22Rv1 (cell line): ENCODE results near the gene OR56A4.

ENCODE experiments used
- ZFX ChIP-seq: fragments of 450-650 bp; IDR thresholded peaks from 2 replicates; pipeline ENCODE4 v1.6.1; 2017; ENCODE audit warnings: antibody characterized with exemption, borderline replicate concordance
- TF ChIP-seq, protein P1 (sequence below): fragments of 450-650 bp; IDR thresholded peaks from 2 replicates; pipeline ENCODE4 v1.5.1; 2017; ENCODE audit warnings: mild to moderate bottlenecking

DNA sequence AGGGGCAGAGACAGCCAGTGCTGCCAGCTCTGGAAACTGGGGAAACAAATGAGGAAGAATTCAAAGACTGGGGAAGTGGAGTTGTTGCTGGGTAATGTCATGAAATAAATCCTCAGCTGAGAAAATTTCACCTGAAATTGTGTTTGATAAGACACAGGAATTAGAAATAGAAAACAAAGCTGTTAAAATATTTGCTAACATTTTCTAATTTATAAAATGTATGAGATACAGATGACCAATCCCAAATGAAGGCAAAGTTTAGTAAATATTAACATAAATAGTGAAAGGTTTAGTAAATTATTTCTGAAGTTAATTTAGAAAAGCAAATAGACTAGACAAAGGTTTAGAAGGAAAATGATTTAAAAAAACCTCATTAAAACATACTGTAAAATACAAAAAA lies 38.4 kb downstream of the OR56A4 start, which contains the start of gene OR56A5:
- TF ChIP-seq, protein P1, sequence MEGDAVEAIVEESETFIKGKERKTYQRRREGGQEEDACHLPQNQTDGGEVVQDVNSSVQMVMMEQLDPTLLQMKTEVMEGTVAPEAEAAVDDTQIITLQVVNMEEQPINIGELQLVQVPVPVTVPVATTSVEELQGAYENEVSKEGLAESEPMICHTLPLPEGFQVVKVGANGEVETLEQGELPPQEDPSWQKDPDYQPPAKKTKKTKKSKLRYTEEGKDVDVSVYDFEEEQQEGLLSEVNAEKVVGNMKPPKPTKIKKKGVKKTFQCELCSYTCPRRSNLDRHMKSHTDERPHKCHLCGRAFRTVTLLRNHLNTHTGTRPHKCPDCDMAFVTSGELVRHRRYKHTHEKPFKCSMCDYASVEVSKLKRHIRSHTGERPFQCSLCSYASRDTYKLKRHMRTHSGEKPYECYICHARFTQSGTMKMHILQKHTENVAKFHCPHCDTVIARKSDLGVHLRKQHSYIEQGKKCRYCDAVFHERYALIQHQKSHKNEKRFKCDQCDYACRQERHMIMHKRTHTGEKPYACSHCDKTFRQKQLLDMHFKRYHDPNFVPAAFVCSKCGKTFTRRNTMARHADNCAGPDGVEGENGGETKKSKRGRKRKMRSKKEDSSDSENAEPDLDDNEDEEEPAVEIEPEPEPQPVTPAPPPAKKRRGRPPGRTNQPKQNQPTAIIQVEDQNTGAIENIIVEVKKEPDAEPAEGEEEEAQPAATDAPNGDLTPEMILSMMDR = no peak
- TF ChIP-seq ZFX = no peak
